ENCODE measurements around the gene ATP6V1G1. TPM values are rescaled to one million over a fixed set of nuclear protein-coding genes. Genes with fewer than 3 reads are reported as not detected.

Gene ATP6V1G1
- total RNA-seq, 4 donors from 2014 or later: 88.0 to 135 (median 113) TPM

DNA sequence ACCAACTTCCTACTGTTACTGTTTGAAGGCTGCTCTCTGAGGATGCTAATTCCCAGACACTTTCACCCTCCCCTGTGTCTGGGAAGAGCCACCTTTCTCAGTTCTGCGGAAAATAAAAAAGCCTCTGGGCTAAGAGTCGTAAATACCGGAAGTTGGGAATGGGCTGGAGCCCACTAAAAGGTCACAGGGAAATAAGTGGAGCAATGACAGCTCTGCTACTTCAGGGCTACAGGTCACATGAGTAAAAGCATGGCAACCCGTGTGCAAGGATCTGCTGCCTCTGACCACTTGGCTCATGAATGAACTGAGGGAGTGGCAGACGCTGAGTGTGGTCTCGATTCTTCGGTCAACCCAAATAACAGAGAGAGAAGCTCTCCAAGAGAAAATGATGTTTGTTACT, 25.8 kb upstream of the ATP6V1G1 start:
- 89% methylated on average over 7 of the region's 7 CpGs for WGBS
- TF ChIP-seq POLR2AphosphoS5 (IDR thresholded peaks at IDR 0.05): no peak
- no peak for TF ChIP-seq CTCF (IDR thresholded peaks at IDR 0.05)
- TF ChIP-seq POLR2A (IDR thresholded peaks at IDR 0.05; ENCODE audit: low read depth): no peak
- TF ChIP-seq EP300 (IDR thresholded peaks at IDR 0.05): no peak
- Histone ChIP-seq H3K36me3 (no peaks in the 10 kb centered on the region), H3K9me3 (no peaks in the 10 kb centered on the region), H3K27ac (replicated peaks in 1 of 4) (no peak overlapping the region), H3K27me3 (peaks cover 0 to 5% (median 0%) of the 10 kb centered on the region in 4 donors), H3K4me3 (no peak overlapping the region), H3K4me1 (no peaks in the 10 kb centered on the region)
- intact Hi-C loops (cut with DNase I): no loop called here
- DNase-seq (ENCODE audit: extremely low spot score): no peak

DNA sequence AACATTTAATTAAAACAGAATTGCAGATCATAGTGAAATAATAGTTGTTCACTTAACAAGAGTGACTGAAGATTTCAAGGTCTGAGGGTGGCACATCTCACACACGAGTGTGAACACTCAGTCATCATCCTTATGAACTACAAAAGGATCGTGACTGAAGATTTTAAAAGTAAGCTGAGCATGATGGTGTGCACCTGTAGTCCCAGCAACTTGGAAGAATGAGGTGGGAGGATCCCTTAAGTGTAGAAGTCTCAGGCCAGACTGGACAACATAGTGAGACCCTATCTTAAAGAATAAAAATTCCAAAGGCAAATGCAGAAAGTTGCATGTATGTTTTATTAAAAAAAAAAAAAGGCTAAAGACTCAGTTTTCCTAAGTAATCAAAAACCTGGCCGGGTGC, 22.4 kb upstream of the ATP6V1G1 start:
- Histone ChIP-seq H3K9me3 (no peaks in the 10 kb centered on the region), H3K4me1 (no peaks in the 10 kb centered on the region), H3K27me3 (peaks cover 0 to 5% (median 0%) of the 10 kb centered on the region in 4 donors), H3K27ac (replicated peaks in 1 of 4) (no peak overlapping the region), H3K4me3 (no peak overlapping the region), H3K36me3 (no peaks in the 10 kb centered on the region)
- TF ChIP-seq POLR2AphosphoS5 (IDR thresholded peaks at IDR 0.05) (no peak), POLR2A (IDR thresholded peaks at IDR 0.05; ENCODE audit: low read depth) (no peak), EP300 (IDR thresholded peaks at IDR 0.05) (no peak), CTCF (IDR thresholded peaks at IDR 0.05) (no peak)
- WGBS: 66% methylated on average over 3 of the region's 3 CpGs
- no peak for DNase-seq (ENCODE audit: extremely low spot score)
- intact Hi-C loops (cut with DNase I): no loop called here

- Histone ChIP-seq H3K27ac (replicated peaks in 1 of 4) (no peak overlapping the region), H3K36me3 (no peaks in the 10 kb centered on the region), H3K9me3 (no peaks in the 10 kb centered on the region), H3K4me1 (peaks cover 0 to 5% (median 0%) of the 10 kb centered on the region in 4 donors), H3K27me3 (no peaks in the 10 kb centered on the region), H3K4me3 (no peak overlapping the region)
- intact Hi-C loops (cut with DNase I): no loop called here
- DNase-seq (ENCODE audit: extremely low spot score): no peak
- no peak for TF ChIP-seq CTCF (IDR thresholded peaks at IDR 0.05)
- WGBS: 81% methylated on average over 7 of the region's 7 CpGs
Measured at GRCh38 chr9:114570742-114571141, 16.8 kb upstream of the ATP6V1G1 start.

- no peak for DNase-seq (ENCODE audit: extremely low spot score)
- Histone ChIP-seq H3K27ac (replicated peaks in 1 of 4) (no peak overlapping the region), H3K27me3 (no peaks in the 10 kb centered on the region), H3K4me1 (peaks cover 0 to 5% (median 0%) of the 10 kb centered on the region in 4 donors), H3K36me3 (no peaks in the 10 kb centered on the region), H3K4me3 (no peak overlapping the region), H3K9me3 (no peaks in the 10 kb centered on the region)
- 43% methylated on average over 3 of the region's 3 CpGs for WGBS
- intact Hi-C loops (cut with DNase I): no loop called here
- TF ChIP-seq EP300 (IDR thresholded peaks at IDR 0.05) (no peak), CTCF (IDR thresholded peaks at IDR 0.05) (no peak), POLR2A (IDR thresholded peaks at IDR 0.05; ENCODE audit: low read depth) (no peak), POLR2AphosphoS5 (IDR thresholded peaks at IDR 0.05) (no peak)
Measured at GRCh38 chr9:114571391-114571790, 16.2 kb upstream of the ATP6V1G1 start.

DNA sequence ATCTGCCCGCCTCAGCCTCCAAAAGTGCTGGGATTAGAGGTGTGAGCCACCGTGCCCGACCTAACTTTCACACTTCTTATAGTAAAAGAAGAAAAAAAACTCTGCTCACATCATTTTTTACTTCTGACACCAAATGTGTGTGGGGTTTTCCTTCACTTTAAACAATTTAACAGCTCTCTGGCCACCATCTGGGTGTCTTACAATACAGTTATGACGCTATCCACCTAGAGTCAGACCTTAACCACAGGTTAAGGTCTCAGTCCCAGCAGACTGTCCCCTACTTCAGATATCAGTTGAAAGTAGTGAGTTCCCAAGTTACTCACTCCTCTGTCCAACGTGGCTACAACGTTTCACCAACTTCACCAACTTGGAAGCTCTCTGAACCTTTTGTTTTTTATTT, 15.4 kb upstream of the ATP6V1G1 start:
- WGBS: 86% methylated on average over 6 of the region's 6 CpGs
- no peaks in the 10 kb centered on the region for H3K27me3 ChIP-seq
- H3K36me3 ChIP-seq: no peaks in the 10 kb centered on the region
- no peaks in the 10 kb centered on the region for H3K9me3 ChIP-seq
- TF ChIP-seq POLR2AphosphoS5 (IDR thresholded peaks at IDR 0.05): no peak
- intact Hi-C loops (cut with DNase I): no loop called here
- no peak overlapping the region for H3K4me3 ChIP-seq
- peaks cover 0 to 5% (median 0%) of the 10 kb centered on the region in 4 donors for H3K4me1 ChIP-seq
- no peak for DNase-seq (ENCODE audit: extremely low spot score)
- H3K27ac ChIP-seq (replicated peaks in 1 of 4): no peak overlapping the region
